GM20000 (cell line): ENCODE results near the gene DAP3.
"Not testable (repeated sequence)": the region's sequence is repeated elsewhere in the genome, so short reads cannot be mapped to it uniquely, and the experiment has no call there.

Source experiments
- DNase-seq: peaks from one replicate; pipeline ENCODE4 v3.0.0; 2012; ENCODE audit warnings: low spot score
- CTCF ChIP-seq: IDR thresholded peaks from 2 replicates; pipeline ENCODE4 v1.5.1; 2012; ENCODE audit warnings: mild to moderate bottlenecking, control low read depth; ENCODE audit errors: extremely low read depth, missing control alignments

The DAP3 gene

GRCh38 chr1:155671750-155672149, 17.1 kb upstream of the DAP3 start:
- no peak for DNase-seq
- TF ChIP-seq CTCF, result no peak

GRCh38 chr1:155673003-155673402, 15.9 kb upstream of the DAP3 start:
- TF ChIP-seq CTCF, result no peak
- DNase-seq, result no peak

- no peak for TF ChIP-seq CTCF
- no peak for DNase-seq
Measured at GRCh38 chr1:155678027-155678426, 10.9 kb upstream of the DAP3 start.

- DNase-seq, result not testable (repeated sequence)
Measured at GRCh38 chr1:155678992-155679391, 9.9 kb upstream of the DAP3 start.

- TF ChIP-seq CTCF, result no peak
- DNase-seq, result no peak
Measured at GRCh38 chr1:155680531-155680930, 8.4 kb upstream of the DAP3 start.

- TF ChIP-seq CTCF, result no peak
- no peak for DNase-seq
Measured at GRCh38 chr1:155681776-155682175, 7.1 kb upstream of the DAP3 start.

GRCh38 chr1:155687705-155688323, 1.1 kb upstream of the DAP3 start:
- DNase-seq, result not testable (repeated sequence)

- TF ChIP-seq CTCF, result no peak
- DNase-seq, result peak; percentile 95
Measured at GRCh38 chr1:155688324-155689080, 389 bp upstream of the DAP3 start, which contains the start of gene YY1AP1. Gene YY1AP1 (minus strand): TSS chr1:155688774. CDS start chr1:155680436, 8,338 bp downstream.
